Measurements from ENCODE around the gene RPAP3. TPM values are rescaled to one million over a fixed set of nuclear protein-coding genes. Genes with fewer than 3 reads are reported as not detected.

Gene RPAP3
- total and polyA plus RNA-seq, 4 donors, result 9.5 to 19.9 (median 14.9) TPM

DNA sequence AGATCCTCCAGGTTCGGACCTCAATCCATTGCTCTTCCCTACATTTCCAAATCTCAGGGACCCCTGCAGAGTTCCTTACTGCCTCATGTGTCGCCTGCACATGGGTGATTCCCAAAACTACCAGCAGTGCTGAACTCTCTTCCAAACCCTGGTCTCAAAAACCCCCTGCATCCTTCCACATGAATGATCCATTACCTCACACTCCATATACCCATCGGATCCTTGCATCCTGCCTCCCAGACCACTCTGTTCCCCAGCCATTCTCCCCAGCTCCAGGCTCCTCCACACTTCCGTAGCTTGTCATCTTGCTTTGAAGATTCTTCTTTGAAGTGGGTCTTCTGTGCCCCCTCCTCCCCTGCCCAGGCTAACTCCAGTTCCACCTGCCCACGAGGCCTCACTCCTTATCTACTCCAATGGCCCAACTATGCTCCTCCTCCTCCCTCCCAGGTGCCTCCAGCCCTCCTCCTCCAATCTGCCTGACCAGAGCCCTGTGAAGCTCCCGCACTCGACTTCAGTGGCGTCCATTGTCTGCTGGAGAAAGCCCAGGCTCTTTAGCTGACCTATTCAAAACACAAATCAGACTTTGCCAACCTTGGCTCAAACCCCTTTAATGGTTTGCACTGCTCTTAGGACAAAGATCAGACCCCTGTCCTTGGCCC is 39.1 kb upstream of the RPAP3 start:
- Histone ChIP-seq H3K27me3 (ENCODE audit: control insufficient read depth in 3 of 3, insufficient read depth in 3 of 3, low read length in 2 of 3) (no peaks in the 10 kb centered on the region), H3K36me3 (ENCODE audit: control insufficient read depth in 4 of 4, insufficient read depth in 4 of 4, low read length in 4 of 4) (peaks cover 0 to 13% (median 0%) of the 10 kb centered on the region in 4 donors), H3K9ac (ENCODE audit: insufficient read depth in 1 of 2, low read length in 2 of 2) (no peak overlapping the region), H3K9me3 (ENCODE audit: control insufficient read depth in 4 of 4, insufficient read depth in 3 of 4, low read length in 3 of 4) (no peaks in the 10 kb centered on the region), H3K27ac (ENCODE audit: low read depth in 1 of 2, low read length in 1 of 2) (no peak overlapping the region), H3K4me3 (no peak overlapping the region), H3K4me1 (ENCODE audit: control insufficient read depth in 5 of 5, insufficient read depth in 5 of 5, low read length in 5 of 5) (peaks cover 0 to 27% (median 9%) of the 10 kb centered on the region in 5 donors)
- TF ChIP-seq, protein P1, sequence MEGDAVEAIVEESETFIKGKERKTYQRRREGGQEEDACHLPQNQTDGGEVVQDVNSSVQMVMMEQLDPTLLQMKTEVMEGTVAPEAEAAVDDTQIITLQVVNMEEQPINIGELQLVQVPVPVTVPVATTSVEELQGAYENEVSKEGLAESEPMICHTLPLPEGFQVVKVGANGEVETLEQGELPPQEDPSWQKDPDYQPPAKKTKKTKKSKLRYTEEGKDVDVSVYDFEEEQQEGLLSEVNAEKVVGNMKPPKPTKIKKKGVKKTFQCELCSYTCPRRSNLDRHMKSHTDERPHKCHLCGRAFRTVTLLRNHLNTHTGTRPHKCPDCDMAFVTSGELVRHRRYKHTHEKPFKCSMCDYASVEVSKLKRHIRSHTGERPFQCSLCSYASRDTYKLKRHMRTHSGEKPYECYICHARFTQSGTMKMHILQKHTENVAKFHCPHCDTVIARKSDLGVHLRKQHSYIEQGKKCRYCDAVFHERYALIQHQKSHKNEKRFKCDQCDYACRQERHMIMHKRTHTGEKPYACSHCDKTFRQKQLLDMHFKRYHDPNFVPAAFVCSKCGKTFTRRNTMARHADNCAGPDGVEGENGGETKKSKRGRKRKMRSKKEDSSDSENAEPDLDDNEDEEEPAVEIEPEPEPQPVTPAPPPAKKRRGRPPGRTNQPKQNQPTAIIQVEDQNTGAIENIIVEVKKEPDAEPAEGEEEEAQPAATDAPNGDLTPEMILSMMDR (IDR thresholded peaks at IDR 0.05; ENCODE audit: control extremely low read depth, extremely low read depth), result no peak
- WGBS, 2 donors, result 81 to 85% methylated on average over 8 of the region's 8 CpGs
- ATAC-seq (ENCODE audit: insufficient read depth, low FRiP score), result no peak
- no peak for DNase-seq

DNA sequence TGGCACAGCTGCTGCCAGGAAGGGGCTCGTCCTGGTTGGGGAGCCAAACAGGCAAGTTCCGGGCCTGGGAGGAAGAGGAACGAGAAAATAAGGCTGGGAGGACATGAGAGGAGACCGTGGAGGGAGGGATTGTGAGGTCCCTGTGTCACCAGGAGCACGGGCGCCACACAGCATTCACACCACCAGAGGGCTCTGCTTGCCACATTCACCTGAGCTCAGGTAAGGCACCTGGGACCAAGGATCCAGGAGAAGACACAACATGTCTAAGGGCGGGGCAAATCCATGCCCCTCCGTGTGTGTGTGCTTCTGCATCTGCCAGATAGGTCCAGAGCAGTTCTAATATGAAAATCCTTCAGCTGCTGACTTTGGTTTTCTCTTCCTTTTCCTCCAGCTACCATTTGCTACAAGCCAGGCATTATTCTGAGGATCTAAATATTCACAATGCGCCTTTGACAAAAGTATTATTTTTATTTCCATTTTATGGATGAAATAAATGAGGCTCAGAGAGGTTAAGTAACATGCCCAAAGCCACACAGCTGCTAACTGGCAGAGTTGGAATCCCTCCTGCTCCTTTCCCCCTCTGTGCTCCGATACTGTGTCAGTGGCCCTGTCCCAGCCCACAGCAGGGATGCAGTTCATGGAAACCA is 38.3 kb upstream of the RPAP3 start:
- H3K27me3 ChIP-seq (ENCODE audit: control insufficient read depth in 3 of 3, insufficient read depth in 3 of 3, low read length in 2 of 3), result no peaks in the 10 kb centered on the region
- 47 to 53% methylated on average over 10 of the region's 10 CpGs for WGBS, 2 donors
- ATAC-seq (ENCODE audit: insufficient read depth, low FRiP score) (peak; percentile 47), DNase-seq (peak in 2 of 3 donors; percentile 49 to 57)
- peaks cover 0 to 27% (median 9%) of the 10 kb centered on the region in 5 donors for H3K4me1 ChIP-seq (ENCODE audit: control insufficient read depth in 5 of 5, insufficient read depth in 5 of 5, low read length in 5 of 5)
- no peak overlapping the region for H3K27ac ChIP-seq (ENCODE audit: low read depth in 1 of 2, low read length in 1 of 2)
- peaks cover 0 to 11% (median 0%) of the 10 kb centered on the region in 4 donors for H3K36me3 ChIP-seq (ENCODE audit: control insufficient read depth in 4 of 4, insufficient read depth in 4 of 4, low read length in 4 of 4)
- no peak overlapping the region for H3K4me3 ChIP-seq
- no peaks in the 10 kb centered on the region for H3K9me3 ChIP-seq (ENCODE audit: control insufficient read depth in 4 of 4, insufficient read depth in 3 of 4, low read length in 3 of 4)
- no peak overlapping the region for H3K9ac ChIP-seq (ENCODE audit: insufficient read depth in 1 of 2, low read length in 2 of 2)
- TF ChIP-seq, protein P1 (IDR thresholded peaks at IDR 0.05; ENCODE audit: control extremely low read depth, extremely low read depth), result peak; percentile 11

DNA sequence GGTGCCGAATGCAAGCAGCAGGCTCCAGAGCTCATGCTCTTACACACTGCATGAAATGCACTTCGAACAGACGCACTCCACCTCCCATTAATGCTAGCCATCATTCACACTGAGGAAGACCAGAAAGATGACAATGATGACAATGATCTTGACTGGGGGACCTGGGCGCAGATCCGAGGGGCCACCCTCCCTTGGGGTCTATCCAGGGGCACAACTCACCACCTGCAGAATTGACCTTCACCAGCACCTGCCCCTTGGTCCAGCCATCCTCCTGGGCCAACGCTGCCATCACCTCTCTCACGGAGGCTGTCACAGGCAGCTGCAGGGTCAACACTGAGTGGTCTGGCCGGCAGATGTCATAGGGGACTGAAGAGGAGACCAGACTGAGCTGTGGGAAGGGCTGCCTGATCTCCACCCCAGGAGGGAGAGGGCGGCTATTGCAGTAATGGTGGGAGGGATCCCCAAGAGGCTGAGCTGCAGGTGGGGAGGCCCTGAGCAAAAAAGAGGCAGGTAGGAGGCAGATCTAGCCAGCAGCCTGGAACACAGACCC is 37.6 kb upstream of the RPAP3 start:
- DNase-seq, result no peak
- 87% methylated on average over 9 of the region's 9 CpGs for WGBS, 2 donors
- no peak overlapping the region for H3K9ac ChIP-seq (ENCODE audit: insufficient read depth in 1 of 2, low read length in 2 of 2)
- peaks cover 0 to 9% (median 0%) of the 10 kb centered on the region in 4 donors for H3K36me3 ChIP-seq (ENCODE audit: control insufficient read depth in 4 of 4, insufficient read depth in 4 of 4, low read length in 4 of 4)
- peaks cover 0 to 27% (median 9%) of the 10 kb centered on the region in 5 donors for H3K4me1 ChIP-seq (ENCODE audit: control insufficient read depth in 5 of 5, insufficient read depth in 5 of 5, low read length in 5 of 5)
- ATAC-seq (ENCODE audit: insufficient read depth, low FRiP score), result no peak
- no peak overlapping the region for H3K27ac ChIP-seq (ENCODE audit: low read depth in 1 of 2, low read length in 1 of 2)
- TF ChIP-seq, protein P1 (IDR thresholded peaks at IDR 0.05; ENCODE audit: control extremely low read depth, extremely low read depth), result no peak
- no peak overlapping the region for H3K4me3 ChIP-seq
- H3K27me3 ChIP-seq (ENCODE audit: control insufficient read depth in 3 of 3, insufficient read depth in 3 of 3, low read length in 2 of 3), result no peaks in the 10 kb centered on the region
- no peaks in the 10 kb centered on the region for H3K9me3 ChIP-seq (ENCODE audit: control insufficient read depth in 4 of 4, insufficient read depth in 3 of 4, low read length in 3 of 4)

All from lung (tissue), 12 donors.